Neural cell (in vitro differentiated cells): ENCODE data around the gene MRPL42. TPM values are rescaled to one million over a fixed set of nuclear protein-coding genes. Genes with fewer than 3 reads are reported as not detected.

Experiments used
- H2AFZ ChIP-seq: fragments of 200-600, 300-800 bp; sonication (generic), shearing (Covaris generic); 2 replicates; pipeline ENCODE4 v1.6.0; 2014; ENCODE audit warnings: low read depth, mild to moderate bottlenecking, antibody characterized with exemption, low read length, moderate library complexity
- H3F3A ChIP-seq: fragments of 200-600 bp; shearing (Covaris generic); 2 replicates; pipeline ENCODE4 v1.6.1; 2016; ENCODE audit warnings: mild to moderate bottlenecking, moderate library complexity, mixed read lengths, antibody characterized with exemption, low read length; ENCODE audit not compliant: insufficient read depth, poor library complexity, severe bottlenecking
- H3K27ac ChIP-seq: fragments of 200-600, 300-800 bp; sonication (generic), shearing (Covaris generic); 2 replicates; pipeline ENCODE4 v1.5.1; 2014; ENCODE audit warnings: mild to moderate bottlenecking, low read length, moderate library complexity
- H3K27me3 ChIP-seq: fragments of 300-800, 200-600 bp; sonication (generic), shearing (Covaris generic); 2 replicates; pipeline ENCODE4 v1.6.0; 2014; ENCODE audit warnings: mild to moderate bottlenecking, low read depth, low read length, moderate library complexity; ENCODE audit not compliant: insufficient read depth
- H3K36me3 ChIP-seq: fragments of 300-800, 200-600 bp; sonication (generic), shearing (Covaris generic); 2 replicates; pipeline ENCODE4 v1.5.1; 2014; ENCODE audit warnings: mild to moderate bottlenecking, antibody characterized with exemption, low read length, moderate library complexity; ENCODE audit not compliant: insufficient read depth
- H3K4me2 ChIP-seq: fragments of 300-800, 200-600 bp; sonication (generic), shearing (Covaris generic); 2 replicates; pipeline ENCODE4 v1.6.0; 2014; ENCODE audit warnings: mild to moderate bottlenecking, low read length
- H3K4me3 ChIP-seq: fragments of 300-800, 200-600 bp; sonication (generic), shearing (Covaris generic); 2 replicates; pipeline ENCODE4 v1.5.1; 2014; ENCODE audit warnings: mild to moderate bottlenecking, low read length, moderate library complexity
- H3K79me2 ChIP-seq: fragments of 200-600 bp; shearing (Covaris generic); replicated peaks from 2 replicates; pipeline ENCODE4 v1.6.0; 2014; ENCODE audit warnings: mild to moderate bottlenecking, low read length, moderate library complexity; ENCODE audit not compliant: insufficient read depth
- H3K9ac ChIP-seq: fragments of 300-800, 200-600 bp; sonication (generic), shearing (Covaris generic); 2 replicates; pipeline ENCODE4 v1.6.1; 2016; ENCODE audit warnings: mild to moderate bottlenecking, low read length, mixed read lengths
- H3K9me2 ChIP-seq: fragments of 200-600 bp; shearing (Covaris generic); 2 replicates; pipeline ENCODE4 v1.6.1; 2016; ENCODE audit warnings: mild to moderate bottlenecking, low read length, mixed read lengths; ENCODE audit not compliant: insufficient read depth
- H3K9me3 ChIP-seq: fragments of 200-600, 300-800 bp; sonication (generic), shearing (Covaris generic); 2 replicates; pipeline ENCODE4 v1.6.1; 2016; ENCODE audit warnings: mild to moderate bottlenecking, mixed run types, low read length, moderate library complexity, mixed read lengths
- H4K20me1 ChIP-seq: fragments of 200-600 bp; shearing (Covaris generic); 2 replicates; pipeline ENCODE4 v1.6.1; 2016; ENCODE audit warnings: mild to moderate bottlenecking, mixed run types; ENCODE audit not compliant: insufficient read depth
- EP300 ChIP-seq: fragments of 450-650 bp; conservative IDR thresholded peaks from 2 replicates; pipeline ENCODE4 v1.6.1; 2014; ENCODE audit warnings: antibody characterized with exemption, mild to moderate bottlenecking, moderate library complexity; ENCODE audit not compliant: poor library complexity, severe bottlenecking
- EZH2 ChIP-seq: fragments of 200-600, 300-800 bp; shearing (Covaris generic), sonication (generic); IDR thresholded peaks from 2 replicates; pipeline ENCODE4 v1.6.1; 2014; ENCODE audit warnings: antibody characterized with exemption, low read length, borderline replicate concordance, mild to moderate bottlenecking; ENCODE audit not compliant: insufficient read depth, poor library complexity, severe bottlenecking
- MXI1 ChIP-seq: fragments of 450-650 bp; conservative IDR thresholded peaks from 2 replicates; pipeline ENCODE4 v1.6.1; 2014; ENCODE audit warnings: antibody characterized with exemption, mild to moderate bottlenecking; ENCODE audit not compliant: poor library complexity, severe bottlenecking
- POLR2AphosphoS5 ChIP-seq: IDR thresholded peaks from 2 replicates; pipeline ENCODE4 v1.6.1; 2012
- RAD21 ChIP-seq: fragments of 450-650 bp; conservative IDR thresholded peaks from 2 replicates; pipeline ENCODE4 v1.6.1; 2014; ENCODE audit warnings: antibody characterized with exemption, mild to moderate bottlenecking, moderate library complexity
- SMC3 ChIP-seq: fragments of 450-650 bp; conservative IDR thresholded peaks from 2 replicates; pipeline ENCODE4 v1.6.1; 2014; ENCODE audit warnings: antibody characterized with exemption, mild to moderate bottlenecking, moderate library complexity; ENCODE audit not compliant: poor library complexity
- TAF1 ChIP-seq: IDR thresholded peaks from 2 replicates; pipeline ENCODE4 v1.6.1; 2012; ENCODE audit warnings: low read depth
- polyA minus RNA-seq: library from RNA; depleted of rRNA, polyadenylated mRNA; stranded (reverse); fragments of >200 nt; gene quantifications from 2 replicates; pipeline ENCODE4 v1.2.3, GENCODE V29; 2014
- polyA plus RNA-seq: library from polyadenylated mRNA; depleted of rRNA; stranded (reverse); fragments of >200 nt; gene quantifications from 2 replicates; pipeline ENCODE4 v1.2.3, GENCODE V29; 2014
- TF ChIP-seq, protein P1 (sequence below): fragments of 450-650 bp; IDR thresholded peaks from 2 replicates; pipeline ENCODE4 v1.5.1; 2014; ENCODE audit warnings: antibody characterized with exemption, mild to moderate bottlenecking, moderate library complexity; ENCODE audit not compliant: poor library complexity, severe bottlenecking
- TF ChIP-seq, protein P2 (sequence below): IDR thresholded peaks from 2 replicates; pipeline ENCODE4 v1.6.1; 2012; ENCODE audit warnings: borderline replicate concordance

MRPL42 gene
- polyA plus RNA-seq (236 and 260 TPM in 2 replicates), polyA minus RNA-seq (168 and 230 TPM in 2 replicates)

DNA sequence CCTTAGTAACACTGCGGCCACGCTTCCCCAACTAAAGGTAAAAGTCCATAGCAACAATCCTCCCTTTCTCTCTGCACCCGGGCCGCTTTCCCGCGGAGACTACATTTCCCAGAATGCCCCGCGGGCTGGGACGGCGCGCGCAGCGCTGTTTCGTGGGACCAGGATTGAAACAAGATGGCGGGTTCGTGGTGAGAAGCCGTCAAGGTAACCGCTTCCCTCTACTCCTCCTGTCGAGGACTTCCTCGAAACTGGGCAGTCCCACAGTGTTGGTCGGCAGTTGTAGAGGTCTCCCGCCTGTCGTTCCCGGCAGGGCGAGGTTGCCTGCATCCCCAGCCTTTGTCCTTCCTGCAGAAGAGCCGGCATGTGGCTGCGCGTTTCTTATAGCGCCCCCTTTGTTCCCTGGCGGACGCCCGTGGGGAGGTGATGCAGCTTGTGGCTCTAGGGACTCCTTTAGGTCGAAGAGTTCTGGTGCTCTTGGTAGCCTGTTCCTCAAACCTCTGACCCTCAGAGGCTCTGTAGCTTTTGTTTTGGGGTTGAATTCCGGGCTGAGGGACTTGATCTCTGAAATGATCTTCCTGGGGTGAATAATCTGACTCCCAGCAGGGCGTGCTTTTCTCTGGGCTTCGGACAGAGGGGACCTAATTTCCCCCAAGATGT, at the start of gene MRPL42:
Gene MRPL42, plus strand, starts transcription at position 164 of the 657 bp plus-strand sequence. CDS start 1,772 bp downstream, outside the sequence.
- no peaks in the 10 kb centered on the region for H3K9me3 ChIP-seq
- peak within 1 kb of the TSS; percentile 97 for H3K9ac ChIP-seq
- TF ChIP-seq RAD21 (peak; percentile 56), POLR2AphosphoS5 (peak; percentile 100), TAF1 (peak; percentile 92), EZH2 (no peak), MXI1 (peak; percentile 95), EP300 (peak; percentile 74), SMC3 (peak; percentile 62)
- TF ChIP-seq, protein P1, sequence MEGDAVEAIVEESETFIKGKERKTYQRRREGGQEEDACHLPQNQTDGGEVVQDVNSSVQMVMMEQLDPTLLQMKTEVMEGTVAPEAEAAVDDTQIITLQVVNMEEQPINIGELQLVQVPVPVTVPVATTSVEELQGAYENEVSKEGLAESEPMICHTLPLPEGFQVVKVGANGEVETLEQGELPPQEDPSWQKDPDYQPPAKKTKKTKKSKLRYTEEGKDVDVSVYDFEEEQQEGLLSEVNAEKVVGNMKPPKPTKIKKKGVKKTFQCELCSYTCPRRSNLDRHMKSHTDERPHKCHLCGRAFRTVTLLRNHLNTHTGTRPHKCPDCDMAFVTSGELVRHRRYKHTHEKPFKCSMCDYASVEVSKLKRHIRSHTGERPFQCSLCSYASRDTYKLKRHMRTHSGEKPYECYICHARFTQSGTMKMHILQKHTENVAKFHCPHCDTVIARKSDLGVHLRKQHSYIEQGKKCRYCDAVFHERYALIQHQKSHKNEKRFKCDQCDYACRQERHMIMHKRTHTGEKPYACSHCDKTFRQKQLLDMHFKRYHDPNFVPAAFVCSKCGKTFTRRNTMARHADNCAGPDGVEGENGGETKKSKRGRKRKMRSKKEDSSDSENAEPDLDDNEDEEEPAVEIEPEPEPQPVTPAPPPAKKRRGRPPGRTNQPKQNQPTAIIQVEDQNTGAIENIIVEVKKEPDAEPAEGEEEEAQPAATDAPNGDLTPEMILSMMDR: peak; percentile 91
- TF ChIP-seq, protein P2, sequence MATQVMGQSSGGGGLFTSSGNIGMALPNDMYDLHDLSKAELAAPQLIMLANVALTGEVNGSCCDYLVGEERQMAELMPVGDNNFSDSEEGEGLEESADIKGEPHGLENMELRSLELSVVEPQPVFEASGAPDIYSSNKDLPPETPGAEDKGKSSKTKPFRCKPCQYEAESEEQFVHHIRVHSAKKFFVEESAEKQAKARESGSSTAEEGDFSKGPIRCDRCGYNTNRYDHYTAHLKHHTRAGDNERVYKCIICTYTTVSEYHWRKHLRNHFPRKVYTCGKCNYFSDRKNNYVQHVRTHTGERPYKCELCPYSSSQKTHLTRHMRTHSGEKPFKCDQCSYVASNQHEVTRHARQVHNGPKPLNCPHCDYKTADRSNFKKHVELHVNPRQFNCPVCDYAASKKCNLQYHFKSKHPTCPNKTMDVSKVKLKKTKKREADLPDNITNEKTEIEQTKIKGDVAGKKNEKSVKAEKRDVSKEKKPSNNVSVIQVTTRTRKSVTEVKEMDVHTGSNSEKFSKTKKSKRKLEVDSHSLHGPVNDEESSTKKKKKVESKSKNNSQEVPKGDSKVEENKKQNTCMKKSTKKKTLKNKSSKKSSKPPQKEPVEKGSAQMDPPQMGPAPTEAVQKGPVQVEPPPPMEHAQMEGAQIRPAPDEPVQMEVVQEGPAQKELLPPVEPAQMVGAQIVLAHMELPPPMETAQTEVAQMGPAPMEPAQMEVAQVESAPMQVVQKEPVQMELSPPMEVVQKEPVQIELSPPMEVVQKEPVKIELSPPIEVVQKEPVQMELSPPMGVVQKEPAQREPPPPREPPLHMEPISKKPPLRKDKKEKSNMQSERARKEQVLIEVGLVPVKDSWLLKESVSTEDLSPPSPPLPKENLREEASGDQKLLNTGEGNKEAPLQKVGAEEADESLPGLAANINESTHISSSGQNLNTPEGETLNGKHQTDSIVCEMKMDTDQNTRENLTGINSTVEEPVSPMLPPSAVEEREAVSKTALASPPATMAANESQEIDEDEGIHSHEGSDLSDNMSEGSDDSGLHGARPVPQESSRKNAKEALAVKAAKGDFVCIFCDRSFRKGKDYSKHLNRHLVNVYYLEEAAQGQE: peak; percentile 98
- H4K20me1 ChIP-seq: no peaks in the 10 kb centered on the region
- H3K79me2 ChIP-seq: peaks cover 48% of the 10 kb centered on the region
- H3K27me3 ChIP-seq: no peaks in the 10 kb centered on the region
- peak within 1 kb of the TSS; percentile 98 for H3K27ac ChIP-seq
- H3K36me3 ChIP-seq: peaks cover 3% of the 10 kb centered on the region
- peak within 1 kb of the TSS; percentile 95 for H2AFZ ChIP-seq
- H3F3A ChIP-seq: no peaks in the 10 kb centered on the region
- no peaks in the 10 kb centered on the region for H3K9me2 ChIP-seq
- peak within 1 kb of the TSS; percentile 97 for H3K4me2 ChIP-seq
- H3K4me3 ChIP-seq: peak within 1 kb of the TSS; percentile 67

DNA sequence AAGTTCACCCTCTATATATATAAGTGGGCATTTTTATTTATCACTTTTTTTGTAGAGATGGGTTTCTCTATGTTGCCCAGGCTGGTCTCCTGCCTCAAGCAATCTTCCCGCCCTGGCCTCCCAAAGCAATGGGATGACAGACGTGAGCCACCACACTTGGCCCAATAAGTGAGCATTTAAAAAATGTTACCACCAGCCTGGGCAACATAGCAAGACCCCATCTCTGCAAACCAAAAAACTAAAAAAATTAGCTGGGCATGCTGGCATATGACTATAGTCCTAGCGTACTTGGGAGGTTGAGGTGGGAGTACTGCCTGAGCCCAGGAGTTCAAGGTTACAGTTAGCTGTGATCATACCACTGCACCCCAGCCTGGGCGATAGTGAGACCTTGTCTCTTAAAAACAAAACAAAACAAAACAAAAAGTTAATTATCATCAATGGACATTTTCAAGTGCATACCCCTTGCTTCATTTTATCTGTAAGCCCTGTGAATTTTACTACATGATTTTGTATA, 49.3 kb upstream of the MRPL42 start:
- Histone ChIP-seq H3K9me3 (no peaks in the 10 kb centered on the region), H3K36me3 (no peaks in the 10 kb centered on the region), H3K27ac (no peak overlapping the region), H3K4me3 (no peak overlapping the region), H3K9ac (no peak overlapping the region), H3K79me2 (peaks cover 70% of the 10 kb centered on the region), H3K9me2 (no peaks in the 10 kb centered on the region), H3K27me3 (no peaks in the 10 kb centered on the region), H3K4me2 (no peak overlapping the region), H4K20me1 (no peaks in the 10 kb centered on the region), H3F3A (no peaks in the 10 kb centered on the region), H2AFZ (no peak overlapping the region)
- no peak for TF ChIP-seq EP300
- TF ChIP-seq SMC3: no peak
- TF ChIP-seq, protein P1: no peak
